Middle frontal gyrus (tissue), 1 donor: ENCODE measurements around the gene DNAJB6.

ENCODE experiments used
- DNase-seq: peaks from one replicate; pipeline ENCODE4 v3.0.0-alpha.2; 2015; ENCODE audit warnings: low spot score; ENCODE audit errors: extremely low spot score

Gene DNAJB6

DNA sequence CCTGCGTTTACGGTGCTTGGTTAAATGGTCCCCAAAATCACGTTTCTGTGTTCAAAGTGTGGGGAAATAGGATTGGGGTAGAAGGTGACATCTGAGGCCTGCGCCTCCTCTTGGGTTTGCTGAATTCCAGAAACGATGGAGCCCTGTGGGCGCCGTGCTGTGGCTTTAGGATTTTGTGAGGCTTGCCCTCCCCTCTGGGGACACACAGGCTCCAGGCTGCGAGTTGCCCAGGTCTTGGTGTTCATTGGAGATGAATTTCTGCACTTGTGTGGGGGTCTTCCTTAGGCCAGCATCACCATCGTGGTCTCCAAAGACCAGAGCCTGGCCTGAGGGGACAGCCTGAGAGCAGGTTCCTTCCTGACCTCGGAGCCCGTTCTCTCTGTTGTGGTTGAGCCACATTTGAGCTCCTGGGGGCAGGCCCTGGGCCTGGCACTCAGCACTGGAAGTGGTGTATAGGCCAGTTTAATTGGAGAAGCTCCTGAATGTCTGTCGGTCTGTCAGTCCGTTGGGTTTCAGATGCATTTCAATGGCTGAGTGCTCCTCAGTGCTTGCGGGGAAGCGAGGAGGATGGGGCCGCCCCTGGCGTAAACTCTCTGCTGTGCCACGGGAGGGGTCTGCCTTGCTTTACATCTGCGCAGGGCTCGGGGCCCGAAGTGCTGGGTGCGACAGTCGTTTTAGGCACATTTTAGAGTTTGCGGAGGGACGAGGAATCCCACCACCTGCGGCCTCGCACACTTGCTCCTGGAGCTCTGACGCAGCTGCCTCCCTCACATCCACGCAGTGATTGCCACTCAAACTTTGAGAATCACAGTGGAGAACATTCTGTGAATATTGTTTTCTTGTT is 71.7 kb downstream of the DNAJB6 start:
- DNase-seq = no peak

DNA sequence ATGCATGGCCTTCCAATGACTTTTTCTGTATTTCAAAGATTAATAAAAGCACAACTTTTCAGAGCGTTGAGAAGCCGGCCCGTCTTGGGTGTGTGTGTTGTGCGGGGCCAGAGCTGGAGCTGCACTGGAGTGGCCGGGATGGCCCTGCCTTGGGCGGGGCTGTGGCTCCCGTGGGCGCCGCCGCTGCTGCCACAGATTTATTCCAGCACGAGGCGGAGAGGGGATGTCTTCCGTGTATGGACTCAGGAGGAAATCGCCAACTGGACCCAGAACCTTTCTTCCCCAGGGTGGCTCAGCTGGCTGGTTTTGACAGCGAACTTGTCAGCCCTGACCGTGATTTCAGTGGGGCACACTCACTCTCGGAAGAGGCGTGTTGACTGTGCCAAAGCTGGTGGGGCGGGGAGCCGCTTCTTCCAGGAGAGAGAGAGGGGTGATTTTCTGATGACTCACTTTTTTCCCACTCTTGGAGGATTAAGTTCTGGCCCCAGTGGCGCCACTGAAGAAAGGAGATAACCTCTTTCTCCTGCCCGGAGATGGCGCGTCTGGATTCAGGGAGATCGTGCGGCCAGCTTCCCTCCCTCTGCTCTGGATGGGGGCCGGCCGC is 72.4 kb downstream of the DNAJB6 start:
- no peak for DNase-seq

- no peak for DNase-seq
These were observed 73.2 kb downstream of the DNAJB6 start for GRCh38 chr7:157409753-157410727.

DNA sequence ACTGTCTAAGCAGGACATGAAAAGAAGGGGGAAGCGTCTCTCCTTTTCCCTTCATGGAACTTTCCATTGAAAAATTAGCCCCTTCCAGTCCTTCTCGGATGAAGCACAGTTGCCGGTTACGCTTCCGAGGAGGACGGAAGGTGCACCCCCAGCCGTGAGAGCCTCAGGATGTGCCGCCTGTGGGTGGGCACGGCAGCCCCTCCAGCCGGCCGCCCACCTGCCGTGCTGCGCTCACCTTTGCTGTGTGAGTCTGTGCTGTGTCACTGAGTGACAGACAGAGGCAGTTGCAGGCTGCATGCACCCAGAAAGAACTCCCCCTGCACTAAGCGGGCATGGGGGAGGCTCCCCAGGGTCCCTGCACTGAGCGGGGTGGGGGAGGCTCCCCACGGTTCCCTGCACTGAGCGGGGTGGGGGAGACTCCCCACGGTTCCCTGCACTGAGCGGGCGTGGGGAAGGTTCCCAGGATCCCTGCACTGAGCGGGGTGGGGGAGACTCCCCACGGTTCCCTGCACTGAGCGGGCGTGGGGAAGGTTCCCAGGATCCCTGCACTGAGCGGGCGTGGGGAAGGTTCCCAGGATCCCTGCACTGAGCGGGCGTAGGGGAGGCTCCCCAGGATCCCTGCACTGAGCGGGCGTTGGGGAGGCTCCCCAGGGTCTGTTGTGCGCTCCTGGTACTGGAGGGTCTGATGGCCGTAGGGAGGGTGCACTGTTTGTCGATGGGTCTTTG is 74.2 kb downstream of the DNAJB6 start:
- no peak for DNase-seq

DNA sequence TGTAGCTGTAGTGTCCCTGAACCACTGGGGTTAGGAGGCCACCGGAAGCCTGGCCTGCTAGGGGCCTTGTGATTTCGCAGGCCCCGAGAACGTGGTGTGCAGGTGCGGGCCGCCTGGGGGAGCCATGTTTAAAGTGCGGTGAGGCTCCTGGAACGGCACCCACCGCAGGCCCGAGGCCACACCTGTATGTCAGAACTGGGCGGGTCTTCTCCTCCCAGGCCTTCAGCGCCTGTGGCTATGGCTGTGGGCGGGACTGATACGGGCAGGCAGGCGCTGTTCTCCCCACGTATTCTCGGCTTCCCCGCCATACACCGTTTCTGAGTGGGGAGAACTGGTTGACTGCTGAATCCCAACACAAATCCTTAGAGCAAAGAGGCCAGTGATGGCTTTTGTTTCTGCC is 74.8 kb downstream of the DNAJB6 start:
- no peak for DNase-seq

- no peak for DNase-seq
These were observed 75.2 kb downstream of the DNAJB6 start for GRCh38 chr7:157412021-157412443.

- DNase-seq = no peak
These were observed 75.8 kb downstream of the DNAJB6 start for GRCh38 chr7:157412491-157413180.

DNA sequence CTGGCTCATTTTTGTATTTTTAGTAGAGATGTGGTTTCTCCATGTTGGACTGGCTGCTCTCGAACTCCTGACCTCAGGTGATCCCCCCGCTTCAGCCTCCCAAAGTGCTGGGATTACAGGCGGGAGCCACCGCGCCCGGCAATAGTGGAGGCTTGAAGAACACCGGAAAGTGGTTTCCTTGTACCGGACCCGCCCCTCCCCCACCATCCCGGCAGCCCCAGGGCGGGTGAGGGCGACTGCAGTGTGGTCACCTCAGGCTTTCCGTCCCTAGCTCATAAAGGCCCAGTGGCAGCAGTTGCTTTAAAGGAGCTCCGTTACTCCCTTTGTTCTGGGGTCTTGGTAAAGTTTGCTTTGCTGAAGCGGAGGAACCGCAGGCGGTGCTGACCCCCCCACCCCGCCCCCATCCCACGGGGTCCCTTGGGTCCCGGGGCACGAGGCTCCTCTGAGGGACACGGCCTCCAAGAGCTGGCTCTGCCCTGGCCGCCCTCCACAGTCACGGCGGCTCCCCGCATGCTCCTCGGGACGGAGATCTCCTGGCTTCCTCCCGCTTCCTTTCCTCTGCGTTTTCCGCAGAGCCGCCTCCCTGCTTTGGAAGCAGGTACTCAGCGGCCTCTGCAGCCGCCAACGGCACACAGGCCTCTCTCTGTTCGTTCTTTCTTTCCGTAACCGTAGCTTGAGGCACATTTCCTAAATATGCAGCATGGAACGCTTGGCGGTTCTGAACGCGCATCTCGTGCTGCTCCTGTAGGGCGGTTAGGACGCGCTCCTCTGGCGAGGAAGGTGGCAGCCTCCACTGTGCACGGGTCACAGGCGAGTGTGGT is 77.3 kb downstream of the DNAJB6 start:
- DNase-seq = no peak

GRCh38 chr7:157414702-157415096 is 77.9 kb downstream of the DNAJB6 start:
- DNase-seq = no peak

- DNase-seq = no peak
These were observed 78.7 kb downstream of the DNAJB6 start for GRCh38 chr7:157415486-157415885.

DNA sequence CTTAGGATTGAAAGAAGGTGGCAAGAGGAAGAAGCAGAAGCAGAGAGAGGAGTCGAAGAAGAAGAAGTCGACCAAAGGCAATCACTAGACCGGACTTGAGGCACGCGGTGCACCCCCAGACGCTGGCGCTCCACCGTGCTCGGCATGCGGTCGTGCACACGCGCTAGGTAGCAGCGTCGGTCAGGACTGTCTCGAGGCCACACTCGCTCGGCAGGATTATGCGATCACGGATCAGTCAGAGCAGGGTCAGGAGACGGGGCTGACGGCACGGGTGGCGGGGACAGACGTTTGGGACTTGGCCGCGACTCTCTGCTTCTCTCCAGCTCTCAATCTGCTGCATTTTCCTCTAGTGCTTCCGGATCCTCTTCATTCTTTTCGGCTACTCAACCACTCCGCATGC is 79.2 kb downstream of the DNAJB6 start:
- DNase-seq = no peak

DNA sequence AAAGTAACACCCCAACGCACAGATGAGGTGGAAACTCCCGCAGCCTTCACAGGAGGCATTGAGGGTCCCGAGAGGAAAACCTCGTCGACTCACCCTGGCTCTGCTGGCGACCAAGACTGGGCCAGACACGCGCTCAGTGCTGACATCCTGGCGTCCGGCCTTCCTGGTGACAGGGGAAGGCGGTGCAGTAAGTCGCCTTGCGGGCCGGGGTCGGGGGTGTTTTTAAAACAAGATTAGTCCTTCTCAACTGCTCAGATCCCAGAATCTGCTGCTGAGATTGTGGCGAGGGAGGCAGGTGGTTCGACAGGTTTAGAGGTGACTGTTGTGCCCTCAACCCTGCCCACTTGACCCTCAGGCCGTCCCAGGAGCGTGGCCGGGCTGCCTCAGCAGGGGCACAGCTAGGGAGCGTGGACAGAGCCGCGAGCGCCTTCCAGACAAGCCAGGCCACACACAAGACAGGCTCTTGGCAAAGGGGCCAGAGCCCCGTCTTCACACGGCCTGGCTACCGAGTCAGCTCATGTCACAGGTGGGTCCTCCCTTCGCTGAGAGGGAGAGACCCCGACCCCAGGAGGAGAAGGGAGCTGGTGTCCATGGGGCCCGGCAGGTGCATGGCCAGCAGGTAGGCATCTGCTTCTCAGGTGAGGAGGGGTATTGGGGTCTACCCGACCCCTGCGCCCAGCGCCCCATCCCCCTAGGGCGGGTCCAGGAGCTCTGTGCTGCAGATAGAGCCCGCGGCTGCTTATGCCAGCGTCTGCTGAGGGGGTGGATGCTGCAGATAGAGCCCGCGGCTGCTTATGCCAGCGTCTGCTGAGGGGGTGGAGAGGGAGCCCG is 81.6 kb downstream of the DNAJB6 start:
- DNase-seq = no peak

- no peak for DNase-seq
These were observed 82.2 kb downstream of the DNAJB6 start for GRCh38 chr7:157419035-157419293.

DNA sequence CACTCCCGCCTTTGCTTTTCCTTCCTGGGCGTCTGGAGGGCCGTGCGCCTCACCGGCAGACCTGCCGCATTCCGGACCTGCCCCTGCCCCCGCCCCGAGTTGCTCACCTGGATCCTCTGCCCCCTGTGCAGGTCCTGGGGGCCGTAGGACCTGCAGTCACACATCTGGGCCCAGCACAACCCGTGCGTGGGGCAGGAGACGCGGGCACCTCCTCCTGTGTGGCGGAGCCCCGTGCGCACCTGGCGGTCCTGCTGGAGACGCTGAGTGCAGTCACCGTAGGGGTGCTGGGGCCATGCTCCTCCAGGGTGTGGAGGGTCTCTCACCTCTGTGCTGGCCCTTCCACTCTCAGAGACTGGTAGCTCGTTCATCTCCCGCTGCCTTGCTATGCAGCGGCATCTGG is 85.5 kb downstream of the DNAJB6 start:
- DNase-seq = no peak

DNA sequence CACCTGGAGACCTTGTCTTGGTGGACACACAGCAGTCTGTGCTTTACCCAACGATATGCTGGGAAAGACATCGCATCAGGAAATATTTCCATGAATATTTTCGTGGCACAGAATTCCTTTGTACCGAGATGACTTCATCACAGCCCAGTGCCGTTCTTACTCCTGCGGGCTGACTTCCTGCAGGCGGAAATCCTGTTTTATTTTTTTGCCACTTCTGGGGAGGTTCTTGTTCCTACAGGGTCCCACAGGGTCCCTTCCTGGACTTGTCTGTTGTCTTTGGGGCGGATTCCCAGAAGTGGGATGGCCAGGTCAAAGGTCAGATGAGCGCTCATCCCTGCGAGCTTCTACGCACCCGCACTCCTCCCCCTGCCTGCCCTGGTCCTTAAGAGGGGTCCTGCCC is 86.5 kb downstream of the DNAJB6 start:
- DNase-seq = no peak

- DNase-seq = no peak
These were observed 87.2 kb downstream of the DNAJB6 start for GRCh38 chr7:157423886-157424565.

- no peak for DNase-seq
These were observed 88.4 kb downstream of the DNAJB6 start for GRCh38 chr7:157425137-157425731.

DNA sequence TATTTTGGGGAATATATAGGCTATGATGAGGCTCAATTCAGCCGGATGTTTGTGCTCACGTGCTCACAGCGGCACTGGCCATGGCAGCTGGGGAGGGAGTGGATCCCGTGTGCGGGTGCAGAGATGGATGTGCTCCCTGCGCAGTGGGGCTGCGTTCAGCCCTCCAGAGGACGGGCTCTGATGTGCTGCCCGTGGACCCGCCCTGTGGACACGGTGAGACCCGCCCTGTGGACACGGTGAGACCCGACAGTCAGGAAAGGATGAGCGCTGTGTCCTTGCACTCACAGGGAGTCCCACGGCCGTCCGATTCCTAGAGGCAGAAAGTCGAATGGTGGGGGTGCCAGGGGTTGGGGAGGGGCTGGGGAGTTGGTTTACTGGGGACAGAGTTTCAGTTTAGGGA is 89.0 kb downstream of the DNAJB6 start:
- DNase-seq = no peak
